Measurements from ENCODE around the gene NPY4R.
"Not testable (repeated sequence)": the region's sequence is repeated elsewhere in the genome, so short reads cannot be mapped to it uniquely, and the experiment has no call there.

DNA sequence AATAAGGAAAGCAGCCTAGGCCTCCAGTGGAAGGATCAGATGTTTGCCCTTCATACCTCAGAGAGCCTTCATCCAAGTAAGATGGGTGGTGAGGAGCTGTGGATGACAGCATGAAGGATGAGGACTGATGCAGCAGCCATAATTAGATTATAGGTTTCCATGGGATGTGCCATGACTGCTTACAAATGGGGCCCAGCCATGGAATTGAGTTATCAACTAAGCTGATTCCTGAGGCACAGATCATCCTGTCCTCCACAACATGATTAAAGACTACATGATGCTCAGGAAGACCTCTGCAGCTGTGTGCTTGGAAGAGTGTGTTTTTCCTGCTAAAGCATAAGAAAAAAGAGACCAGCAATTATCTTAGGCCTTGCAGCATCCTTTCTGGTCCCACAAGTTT lies 54.6 kb downstream of the NPY4R start:
- TF ChIP-seq, protein P1, sequence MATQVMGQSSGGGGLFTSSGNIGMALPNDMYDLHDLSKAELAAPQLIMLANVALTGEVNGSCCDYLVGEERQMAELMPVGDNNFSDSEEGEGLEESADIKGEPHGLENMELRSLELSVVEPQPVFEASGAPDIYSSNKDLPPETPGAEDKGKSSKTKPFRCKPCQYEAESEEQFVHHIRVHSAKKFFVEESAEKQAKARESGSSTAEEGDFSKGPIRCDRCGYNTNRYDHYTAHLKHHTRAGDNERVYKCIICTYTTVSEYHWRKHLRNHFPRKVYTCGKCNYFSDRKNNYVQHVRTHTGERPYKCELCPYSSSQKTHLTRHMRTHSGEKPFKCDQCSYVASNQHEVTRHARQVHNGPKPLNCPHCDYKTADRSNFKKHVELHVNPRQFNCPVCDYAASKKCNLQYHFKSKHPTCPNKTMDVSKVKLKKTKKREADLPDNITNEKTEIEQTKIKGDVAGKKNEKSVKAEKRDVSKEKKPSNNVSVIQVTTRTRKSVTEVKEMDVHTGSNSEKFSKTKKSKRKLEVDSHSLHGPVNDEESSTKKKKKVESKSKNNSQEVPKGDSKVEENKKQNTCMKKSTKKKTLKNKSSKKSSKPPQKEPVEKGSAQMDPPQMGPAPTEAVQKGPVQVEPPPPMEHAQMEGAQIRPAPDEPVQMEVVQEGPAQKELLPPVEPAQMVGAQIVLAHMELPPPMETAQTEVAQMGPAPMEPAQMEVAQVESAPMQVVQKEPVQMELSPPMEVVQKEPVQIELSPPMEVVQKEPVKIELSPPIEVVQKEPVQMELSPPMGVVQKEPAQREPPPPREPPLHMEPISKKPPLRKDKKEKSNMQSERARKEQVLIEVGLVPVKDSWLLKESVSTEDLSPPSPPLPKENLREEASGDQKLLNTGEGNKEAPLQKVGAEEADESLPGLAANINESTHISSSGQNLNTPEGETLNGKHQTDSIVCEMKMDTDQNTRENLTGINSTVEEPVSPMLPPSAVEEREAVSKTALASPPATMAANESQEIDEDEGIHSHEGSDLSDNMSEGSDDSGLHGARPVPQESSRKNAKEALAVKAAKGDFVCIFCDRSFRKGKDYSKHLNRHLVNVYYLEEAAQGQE (IDR thresholded peaks at IDR 0.05; ENCODE audit: insufficient replicate concordance, low read depth): not testable (repeated sequence)
- TF ChIP-seq, protein P2, sequence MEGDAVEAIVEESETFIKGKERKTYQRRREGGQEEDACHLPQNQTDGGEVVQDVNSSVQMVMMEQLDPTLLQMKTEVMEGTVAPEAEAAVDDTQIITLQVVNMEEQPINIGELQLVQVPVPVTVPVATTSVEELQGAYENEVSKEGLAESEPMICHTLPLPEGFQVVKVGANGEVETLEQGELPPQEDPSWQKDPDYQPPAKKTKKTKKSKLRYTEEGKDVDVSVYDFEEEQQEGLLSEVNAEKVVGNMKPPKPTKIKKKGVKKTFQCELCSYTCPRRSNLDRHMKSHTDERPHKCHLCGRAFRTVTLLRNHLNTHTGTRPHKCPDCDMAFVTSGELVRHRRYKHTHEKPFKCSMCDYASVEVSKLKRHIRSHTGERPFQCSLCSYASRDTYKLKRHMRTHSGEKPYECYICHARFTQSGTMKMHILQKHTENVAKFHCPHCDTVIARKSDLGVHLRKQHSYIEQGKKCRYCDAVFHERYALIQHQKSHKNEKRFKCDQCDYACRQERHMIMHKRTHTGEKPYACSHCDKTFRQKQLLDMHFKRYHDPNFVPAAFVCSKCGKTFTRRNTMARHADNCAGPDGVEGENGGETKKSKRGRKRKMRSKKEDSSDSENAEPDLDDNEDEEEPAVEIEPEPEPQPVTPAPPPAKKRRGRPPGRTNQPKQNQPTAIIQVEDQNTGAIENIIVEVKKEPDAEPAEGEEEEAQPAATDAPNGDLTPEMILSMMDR (IDR thresholded peaks at IDR 0.05; ENCODE audit: insufficient read depth, low read length): not testable (repeated sequence)
